ENCODE results near the gene SFSWAP.

The SFSWAP gene

DNA sequence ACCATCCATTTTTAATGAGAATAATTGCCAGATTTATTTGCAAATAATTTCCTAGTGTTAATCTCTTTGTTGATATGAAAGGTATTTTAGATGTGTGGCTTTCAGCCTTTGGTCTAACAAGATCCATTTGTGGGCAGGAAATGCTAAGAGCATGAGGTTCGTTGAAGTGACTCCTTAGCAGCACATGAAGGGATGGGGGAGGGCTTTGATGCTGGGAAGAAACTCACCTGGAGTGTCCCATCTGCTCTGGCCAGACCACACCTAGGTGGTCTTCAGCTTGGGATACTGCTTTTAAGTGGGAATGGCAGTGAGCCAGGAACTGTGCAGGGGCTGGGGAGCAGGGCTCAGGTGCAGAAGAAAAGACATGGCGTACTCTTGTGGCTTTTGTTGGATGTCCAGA is 13.6 kb downstream of the SFSWAP start:
- Histone ChIP-seq H3K4me3 (no peak overlapping the region), H3K4me2 (no peak overlapping the region), H3K36me3 (peaks cover 97 to 100% (median 100%) of the 10 kb centered on the region in 11 experiments), H3K27me3 (no peaks in the 10 kb centered on the region), H3K9ac (no peak overlapping the region; a peak in 1 of 22 replicates), H3K27ac (no peak overlapping the region), H3K9me3 (replicated peaks in 1 of 11) (no peaks in the 10 kb centered on the region), H4K20me1 (peaks cover 40 to 92% (median 71%) of the 10 kb centered on the region in 11 experiments; a peak in 21 of 22 replicates), H3K4me1 (no peaks in the 10 kb centered on the region)
- TF ChIP-seq Cebpa-rat (IDR thresholded peaks at IDR 0.05), result no peak

DNA sequence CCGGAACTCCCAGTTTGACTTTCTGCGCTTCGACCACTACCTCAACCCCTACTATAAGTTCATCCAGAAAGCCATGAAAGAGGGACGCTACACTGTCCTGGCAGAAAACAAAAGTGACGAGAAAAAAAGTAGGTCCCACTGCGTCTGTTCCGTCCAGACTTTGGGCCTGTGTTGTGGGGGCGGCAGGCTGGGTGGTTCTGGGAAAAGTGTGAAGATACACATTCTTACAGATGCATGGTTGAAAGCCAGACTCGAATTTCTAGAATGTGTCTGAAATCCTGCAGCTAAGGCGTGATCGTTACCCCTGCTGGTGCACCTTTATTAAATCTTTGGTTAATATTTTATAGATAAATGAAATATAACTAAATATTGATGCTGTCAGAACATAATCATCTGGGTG is 14.6 kb downstream of the SFSWAP start:
- no peaks in the 10 kb centered on the region for H3K4me1 ChIP-seq
- H3K4me2 ChIP-seq, result no peak overlapping the region
- TF ChIP-seq Cebpa-rat (IDR thresholded peaks at IDR 0.05), result no peak
- H3K9ac ChIP-seq, result no peak overlapping the region
- no peaks in the 10 kb centered on the region for H3K27me3 ChIP-seq
- peaks cover 97 to 100% (median 100%) of the 10 kb centered on the region in 11 experiments for H3K36me3 ChIP-seq
- H3K9me3 ChIP-seq (replicated peaks in 1 of 11), result no peaks in the 10 kb centered on the region
- H4K20me1 ChIP-seq, result peaks cover 45 to 96% (median 78%) of the 10 kb centered on the region in 11 experiments; a peak in 21 of 22 replicates
- no peak overlapping the region for H3K27ac ChIP-seq
- no peak overlapping the region for H3K4me3 ChIP-seq

DNA sequence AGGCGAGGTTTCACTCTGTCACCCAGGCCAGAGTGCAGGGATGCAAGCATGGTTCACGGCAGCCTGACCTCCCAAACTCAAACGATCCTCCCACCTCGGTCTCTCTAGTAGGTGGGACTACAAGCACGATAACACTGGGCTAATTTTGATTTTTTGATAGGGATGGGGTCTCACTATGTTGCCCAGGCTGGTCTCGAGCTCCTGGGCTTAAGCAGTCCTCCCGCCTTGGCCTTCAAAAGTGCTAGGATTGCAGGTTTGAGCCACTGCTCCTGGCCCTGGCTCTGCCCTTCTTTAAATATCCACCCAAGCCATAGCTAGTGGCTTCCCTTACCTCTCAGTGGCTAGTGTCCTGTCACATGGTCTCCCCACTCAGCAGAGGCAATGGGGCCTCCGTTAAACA is 17.8 kb downstream of the SFSWAP start:
- Histone ChIP-seq H4K20me1 (peaks cover 33 to 99% (median 78%) of the 10 kb centered on the region in 11 experiments; a peak in 21 of 22 replicates), H3K4me2 (no peak overlapping the region), H3K36me3 (peaks cover 98 to 100% (median 100%) of the 10 kb centered on the region in 11 experiments), H3K4me3 (no peak overlapping the region), H3K9me3 (replicated peaks in 1 of 11) (no peaks in the 10 kb centered on the region), H3K9ac (no peak overlapping the region; a peak in 1 of 22 replicates), H3K27me3 (no peaks in the 10 kb centered on the region), H3K4me1 (no peaks in the 10 kb centered on the region), H3K27ac (no peak overlapping the region)
- TF ChIP-seq Cebpa-rat (IDR thresholded peaks at IDR 0.05), result no peak

DNA sequence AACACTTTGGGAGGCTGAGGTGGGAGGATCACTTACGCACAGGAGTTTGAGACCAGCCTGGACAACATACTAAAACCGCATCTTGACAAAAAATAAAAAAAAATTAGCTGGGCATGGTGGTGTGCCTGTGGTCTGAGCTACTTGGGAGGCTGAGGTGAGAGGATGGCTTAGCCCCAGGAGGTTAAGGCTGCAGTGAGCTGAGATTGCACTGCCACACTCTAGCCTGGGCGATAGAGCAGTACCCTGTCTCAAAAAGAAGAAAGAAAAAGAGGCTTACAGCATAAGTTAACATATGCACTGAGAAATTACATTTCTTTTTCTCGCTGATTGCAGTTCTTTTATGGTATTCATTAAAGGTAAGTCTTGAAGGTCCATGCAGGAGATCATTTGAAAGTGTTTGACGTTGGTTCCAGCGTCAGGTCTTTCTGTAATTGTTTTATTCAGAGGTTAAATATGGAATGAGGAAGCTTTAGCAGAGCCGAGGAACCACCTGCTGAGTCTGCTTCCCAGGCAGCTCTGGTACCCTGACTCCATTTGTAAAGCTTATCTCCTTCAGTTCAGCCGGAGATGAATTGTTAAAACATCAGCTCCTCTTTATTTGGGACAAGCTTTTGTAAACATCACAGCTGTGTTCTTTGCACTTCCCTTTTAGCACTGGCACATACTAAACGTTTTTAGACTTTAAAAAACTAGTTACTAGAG is 18.5 kb downstream of the SFSWAP start:
- peaks cover 99 to 100% (median 100%) of the 10 kb centered on the region in 11 experiments for H3K36me3 ChIP-seq
- H3K27me3 ChIP-seq, result no peaks in the 10 kb centered on the region
- no peaks in the 10 kb centered on the region for H3K4me1 ChIP-seq
- no peaks in the 10 kb centered on the region for H3K9me3 ChIP-seq (replicated peaks in 1 of 11)
- no peak overlapping the region for H3K27ac ChIP-seq
- no peak overlapping the region for H3K4me3 ChIP-seq
- H3K9ac ChIP-seq, result no peak overlapping the region
- H4K20me1 ChIP-seq, result peaks cover 26 to 99% (median 77%) of the 10 kb centered on the region in 11 experiments; a peak in 20 of 22 replicates
- TF ChIP-seq Cebpa-rat (IDR thresholded peaks at IDR 0.05), result no peak
- no peak overlapping the region for H3K4me2 ChIP-seq

DNA sequence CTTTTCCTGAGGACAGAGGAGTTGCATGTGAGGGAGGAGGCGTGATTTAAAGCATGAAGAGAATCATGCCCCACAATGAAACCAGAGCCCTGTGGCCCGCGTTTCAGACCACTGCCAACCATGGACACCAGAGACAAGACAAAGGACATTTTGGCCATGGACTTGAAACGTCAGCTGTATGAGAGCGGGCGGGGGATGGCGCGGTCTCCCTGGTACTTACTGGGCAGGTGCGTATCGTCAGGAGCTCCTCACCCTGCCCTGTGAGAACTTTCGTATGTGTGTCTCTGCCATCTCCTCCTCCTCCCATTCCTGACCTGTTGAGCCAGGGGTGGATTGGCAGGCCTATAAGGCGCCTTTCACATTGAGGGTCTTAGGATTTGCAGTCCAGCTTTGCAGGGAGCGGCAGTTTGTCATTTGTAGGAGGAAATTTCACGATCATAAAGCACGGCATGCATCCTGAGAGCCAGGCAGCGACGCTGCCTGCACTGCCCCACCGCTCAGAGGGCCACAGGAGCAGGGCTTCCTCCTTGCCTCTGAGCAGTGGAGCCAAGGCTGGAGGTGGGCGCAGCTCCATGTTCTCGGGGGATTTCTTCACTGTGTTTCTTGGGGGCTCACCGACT is 22.2 kb downstream of the SFSWAP start:
- no peak overlapping the region for H3K4me3 ChIP-seq
- H3K27me3 ChIP-seq, result no peaks in the 10 kb centered on the region
- peaks cover 14 to 98% (median 68%) of the 10 kb centered on the region in 11 experiments; a peak in 21 of 22 replicates for H4K20me1 ChIP-seq
- peaks cover 81 to 98% (median 96%) of the 10 kb centered on the region in 11 experiments for H3K36me3 ChIP-seq
- H3K9ac ChIP-seq, result no peak overlapping the region
- H3K4me1 ChIP-seq, result no peaks in the 10 kb centered on the region
- H3K4me2 ChIP-seq, result no peak overlapping the region
- no peak for TF ChIP-seq Cebpa-rat (IDR thresholded peaks at IDR 0.05)
- no peaks in the 10 kb centered on the region for H3K9me3 ChIP-seq (replicated peaks in 1 of 11)
- H3K27ac ChIP-seq, result no peak overlapping the region

DNA sequence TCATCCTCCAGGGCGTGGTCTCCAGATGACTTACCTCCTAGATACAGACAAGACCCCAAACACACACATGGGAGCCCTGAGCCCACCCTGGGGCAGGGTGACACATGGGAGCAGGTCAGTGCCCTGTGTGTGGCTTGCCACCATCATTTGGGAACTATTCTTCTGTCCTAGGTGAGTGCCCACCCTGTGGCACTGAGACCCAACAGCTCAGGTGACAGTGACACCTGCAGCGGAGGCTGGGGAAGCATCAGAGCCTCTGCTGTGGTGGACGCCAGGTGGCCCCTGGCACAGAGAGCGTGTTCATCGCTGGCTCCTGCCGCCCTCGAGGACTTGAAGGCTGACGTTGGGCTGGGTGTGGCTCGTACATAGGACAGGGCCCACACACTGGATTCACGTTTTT is 23.0 kb downstream of the SFSWAP start:
- no peak overlapping the region for H3K9ac ChIP-seq
- peaks cover 14 to 94% (median 63%) of the 10 kb centered on the region in 11 experiments; a peak in 21 of 22 replicates for H4K20me1 ChIP-seq
- peaks cover 81 to 98% (median 96%) of the 10 kb centered on the region in 11 experiments for H3K36me3 ChIP-seq
- TF ChIP-seq Cebpa-rat (IDR thresholded peaks at IDR 0.05), result no peak
- no peak overlapping the region for H3K27ac ChIP-seq
- no peaks in the 10 kb centered on the region for H3K9me3 ChIP-seq (replicated peaks in 1 of 11)
- H3K4me3 ChIP-seq, result no peak overlapping the region
- H3K27me3 ChIP-seq, result no peaks in the 10 kb centered on the region
- no peak overlapping the region for H3K4me2 ChIP-seq
- no peaks in the 10 kb centered on the region for H3K4me1 ChIP-seq

DNA sequence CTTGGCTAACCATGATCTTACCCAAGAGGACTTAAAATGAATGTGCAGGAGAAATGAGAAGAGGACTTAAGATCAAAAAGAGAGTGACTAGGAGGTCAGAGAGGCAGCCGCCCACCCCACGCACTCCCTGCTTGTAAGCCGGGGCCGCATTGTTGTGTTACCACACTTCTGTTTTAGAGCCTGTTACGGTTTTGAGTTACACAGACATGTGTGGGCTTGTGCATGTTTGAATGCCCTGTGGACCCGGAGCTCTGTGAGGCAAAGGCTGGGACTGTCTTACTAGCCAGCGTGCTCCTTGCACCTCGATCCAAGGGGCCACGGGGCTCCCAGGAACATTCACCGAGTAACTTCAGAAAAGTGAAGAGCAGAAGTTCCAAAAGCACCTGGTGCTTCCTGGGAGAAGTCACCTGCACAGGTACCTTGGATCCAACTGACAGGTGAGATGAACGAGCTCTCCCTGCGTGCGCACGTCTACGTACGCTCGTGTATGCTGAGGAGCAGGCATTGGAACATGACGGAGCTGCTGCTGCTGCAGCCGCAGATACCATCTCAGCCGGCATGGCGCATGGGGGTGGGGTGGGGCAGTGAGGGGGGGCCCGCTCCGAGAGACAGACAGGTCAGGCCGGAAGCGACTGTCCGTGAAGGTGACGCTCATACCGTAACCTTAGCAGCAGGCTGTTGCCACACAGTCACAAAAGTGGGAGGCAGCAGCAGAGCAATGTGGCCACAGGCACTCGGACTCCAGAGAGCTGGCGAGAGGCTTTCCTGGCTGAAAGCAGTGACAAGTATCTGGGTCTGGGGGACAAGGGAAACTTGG is 23.7 kb downstream of the SFSWAP start:
- peaks cover 81 to 98% (median 95%) of the 10 kb centered on the region in 11 experiments for H3K36me3 ChIP-seq

DNA sequence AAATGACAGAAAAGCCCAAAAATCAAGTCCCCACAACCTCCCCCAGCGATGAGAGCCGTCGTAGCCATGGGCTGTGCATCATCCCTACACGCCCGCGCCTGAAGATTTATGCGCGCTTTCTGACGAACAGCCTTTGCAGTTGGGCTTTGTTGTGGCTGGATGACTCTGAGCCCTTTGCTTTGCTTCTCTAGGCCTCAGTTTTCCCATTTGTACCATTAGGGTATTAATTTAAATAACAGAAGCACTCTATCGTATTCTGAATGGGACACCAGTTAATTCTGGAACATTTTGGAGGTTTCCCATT is 24.2 kb downstream of the SFSWAP start:
- no peak overlapping the region for H3K4me3 ChIP-seq
- H3K27me3 ChIP-seq, result no peaks in the 10 kb centered on the region
- H3K4me1 ChIP-seq, result no peaks in the 10 kb centered on the region
- H3K9ac ChIP-seq, result 0 out of 22 replicates have a peak overlapping the region, but pooled peaks of 1 of the 11 experiments have one; percentile 5
- no peak for TF ChIP-seq Cebpa-rat (IDR thresholded peaks at IDR 0.05)
- H3K9me3 ChIP-seq (replicated peaks in 1 of 11), result 0 out of 22 replicates have a peak, but pooled peaks cover 0 to 2% (median 0%) of the 10 kb centered on the region in 11 experiments
- peaks cover 10 to 92% (median 50%) of the 10 kb centered on the region in 11 experiments; a peak in 20 of 22 replicates for H4K20me1 ChIP-seq
- H3K4me2 ChIP-seq, result no peak overlapping the region
- peaks cover 81 to 98% (median 95%) of the 10 kb centered on the region in 11 experiments for H3K36me3 ChIP-seq
- no peak overlapping the region for H3K27ac ChIP-seq

More for the DNA sequence above, 23.7 kb downstream of the SFSWAP start:
- no peak for TF ChIP-seq Cebpa-rat (IDR thresholded peaks at IDR 0.05)
- no peaks in the 10 kb centered on the region for H3K9me3 ChIP-seq (replicated peaks in 1 of 11)
- no peak overlapping the region for H3K4me2 ChIP-seq
- H3K4me3 ChIP-seq, result no peak overlapping the region
- peaks cover 14 to 94% (median 56%) of the 10 kb centered on the region in 11 experiments; a peak in 21 of 22 replicates for H4K20me1 ChIP-seq
- no peaks in the 10 kb centered on the region for H3K27me3 ChIP-seq
- H3K4me1 ChIP-seq, result no peaks in the 10 kb centered on the region
- no peak overlapping the region for H3K9ac ChIP-seq
- no peak overlapping the region for H3K27ac ChIP-seq
